Fibroblast of skin of left quadriceps (primary cell): ENCODE results near the gene RFXANK.

Experiments used
- DNase-seq, 2 experiments: peaks; one replicate each; pipeline ENCODE4 v3.0.0-alpha.2; 2013; ENCODE audit warnings: low read depth in 2 of 2

RFXANK gene

GRCh38 chr19:19232261-19232721 is 40.2 kb downstream of the RFXANK start:
- DNase-seq: no peak

GRCh38 chr19:19234220-19234816 is 42.3 kb downstream of the RFXANK start:
- DNase-seq: no peak

- DNase-seq: no peak
Measured at GRCh38 chr19:19236173-19236572, 44.1 kb downstream of the RFXANK start.

- DNase-seq: no peak
Measured at GRCh38 chr19:19238126-19238894, 46.3 kb downstream of the RFXANK start.

GRCh38 chr19:19239675-19240074 is 47.6 kb downstream of the RFXANK start:
- no peak for DNase-seq

- DNase-seq: no peak
Measured at GRCh38 chr19:19240476-19240875, 48.4 kb downstream of the RFXANK start.

GRCh38 chr19:19250196-19250801 is 58.2 kb downstream of the RFXANK start:
- no peak for DNase-seq
